Measurements from ENCODE around the gene GIGYF1. TPM values are rescaled to one million over a fixed set of nuclear protein-coding genes. Genes with fewer than 3 reads are reported as not detected.

Gene GIGYF1
- total and polyA plus RNA-seq, 2 experiments from 2014 or later: 13.2 to 17.6 TPM

DNA sequence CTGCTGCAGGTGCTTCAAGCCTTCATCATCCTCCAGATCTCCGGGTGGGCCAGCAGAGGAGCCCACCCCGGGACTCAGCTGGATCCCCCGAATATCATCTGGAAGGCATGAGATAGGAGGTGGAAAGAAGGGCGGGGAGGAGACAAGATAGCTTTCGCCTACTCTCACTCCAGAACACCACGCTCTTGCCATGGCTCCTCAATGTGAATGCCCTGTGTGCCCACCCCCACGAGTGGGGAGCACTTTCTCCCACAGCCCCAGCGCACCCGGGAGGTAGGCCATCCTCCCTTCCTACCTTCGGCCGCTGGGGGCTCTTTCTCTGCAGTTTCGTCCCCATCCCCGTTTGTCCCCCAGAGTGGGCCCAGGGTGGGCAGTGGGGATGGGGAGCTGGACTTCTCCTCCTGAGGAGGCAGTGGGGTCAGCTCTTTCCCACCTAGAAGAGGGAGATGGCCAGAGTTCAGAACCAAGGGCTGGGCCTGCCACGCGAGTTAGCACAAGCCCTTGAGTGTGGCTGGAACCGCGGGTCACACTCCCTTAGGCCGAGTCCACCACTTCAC is 8.9 kb downstream of the GIGYF1 start:
- Histone ChIP-seq H3K9me3 (ENCODE audit: low read depth) (no peaks in the 10 kb centered on the region), H3K27me3 (no peaks in the 10 kb centered on the region), H3K36me3 (replicated peaks; ENCODE audit: insufficient read depth, low read depth) (no peaks in the 10 kb centered on the region), H3K4me2 (no peak overlapping the region), H3K9me2 (replicated peaks; ENCODE audit: insufficient read depth) (no peaks in the 10 kb centered on the region), H4K20me1 (ENCODE audit: insufficient read depth, poor library complexity, severe bottlenecking) (peaks cover 37% of the 10 kb centered on the region), H3K27ac (no peak overlapping the region), H3K79me2 (peaks cover 31% of the 10 kb centered on the region), H3K4me1 (ENCODE audit: insufficient read depth) (no peaks in the 10 kb centered on the region), H3K4me3 (no peak overlapping the region), H2AFZ (no peak overlapping the region)
- no peak for DNase-seq (ENCODE audit: low spot score)
- WGBS (ENCODE audit: low lambda C conversion rate, missing lambda C conversion rate): 97% methylated on average over 16 of the region's 18 CpGs
- TF ChIP-seq, protein P1, sequence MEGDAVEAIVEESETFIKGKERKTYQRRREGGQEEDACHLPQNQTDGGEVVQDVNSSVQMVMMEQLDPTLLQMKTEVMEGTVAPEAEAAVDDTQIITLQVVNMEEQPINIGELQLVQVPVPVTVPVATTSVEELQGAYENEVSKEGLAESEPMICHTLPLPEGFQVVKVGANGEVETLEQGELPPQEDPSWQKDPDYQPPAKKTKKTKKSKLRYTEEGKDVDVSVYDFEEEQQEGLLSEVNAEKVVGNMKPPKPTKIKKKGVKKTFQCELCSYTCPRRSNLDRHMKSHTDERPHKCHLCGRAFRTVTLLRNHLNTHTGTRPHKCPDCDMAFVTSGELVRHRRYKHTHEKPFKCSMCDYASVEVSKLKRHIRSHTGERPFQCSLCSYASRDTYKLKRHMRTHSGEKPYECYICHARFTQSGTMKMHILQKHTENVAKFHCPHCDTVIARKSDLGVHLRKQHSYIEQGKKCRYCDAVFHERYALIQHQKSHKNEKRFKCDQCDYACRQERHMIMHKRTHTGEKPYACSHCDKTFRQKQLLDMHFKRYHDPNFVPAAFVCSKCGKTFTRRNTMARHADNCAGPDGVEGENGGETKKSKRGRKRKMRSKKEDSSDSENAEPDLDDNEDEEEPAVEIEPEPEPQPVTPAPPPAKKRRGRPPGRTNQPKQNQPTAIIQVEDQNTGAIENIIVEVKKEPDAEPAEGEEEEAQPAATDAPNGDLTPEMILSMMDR (IDR thresholded peaks at IDR 0.05; ENCODE audit: poor library complexity): no peak
- TF ChIP-seq EZH2phosphoT487 (IDR thresholded peaks at IDR 0.05; ENCODE audit: low read depth, severe bottlenecking, unreplicated experiment) (no peak), EZH2 (IDR thresholded peaks at IDR 0.05; ENCODE audit: borderline replicate concordance) (no peak)

- DNase-seq (ENCODE audit: low spot score): peak; percentile 5
- H3K79me2 ChIP-seq: peaks cover 25% of the 10 kb centered on the region
- no peaks in the 10 kb centered on the region for H3K9me3 ChIP-seq (ENCODE audit: low read depth)
- no peak overlapping the region for H3K4me3 ChIP-seq
- no peak overlapping the region for H3K4me2 ChIP-seq
- H3K9me2 ChIP-seq (replicated peaks; ENCODE audit: insufficient read depth): no peaks in the 10 kb centered on the region
- H4K20me1 ChIP-seq (ENCODE audit: insufficient read depth, poor library complexity, severe bottlenecking): peaks cover 34% of the 10 kb centered on the region
- no peak overlapping the region for H3K27ac ChIP-seq
- H2AFZ ChIP-seq: no peak overlapping the region
- H3K27me3 ChIP-seq: no peaks in the 10 kb centered on the region
- H3K4me1 ChIP-seq (ENCODE audit: insufficient read depth): peaks cover under 1% of the 10 kb centered on the region
- WGBS (ENCODE audit: low lambda C conversion rate, missing lambda C conversion rate): 96% methylated on average over 14 of the region's 16 CpGs
- no peak for TF ChIP-seq EZH2 (IDR thresholded peaks at IDR 0.05; ENCODE audit: borderline replicate concordance)
- TF ChIP-seq, protein P1 (IDR thresholded peaks at IDR 0.05; ENCODE audit: poor library complexity): no peak
- no peak for TF ChIP-seq EZH2phosphoT487 (IDR thresholded peaks at IDR 0.05; ENCODE audit: low read depth, severe bottlenecking, unreplicated experiment)
- H3K36me3 ChIP-seq (replicated peaks; ENCODE audit: insufficient read depth, low read depth): no peaks in the 10 kb centered on the region
Measured at GRCh38 chr7:100684534-100685042, 9.5 kb downstream of the GIGYF1 start.

DNA sequence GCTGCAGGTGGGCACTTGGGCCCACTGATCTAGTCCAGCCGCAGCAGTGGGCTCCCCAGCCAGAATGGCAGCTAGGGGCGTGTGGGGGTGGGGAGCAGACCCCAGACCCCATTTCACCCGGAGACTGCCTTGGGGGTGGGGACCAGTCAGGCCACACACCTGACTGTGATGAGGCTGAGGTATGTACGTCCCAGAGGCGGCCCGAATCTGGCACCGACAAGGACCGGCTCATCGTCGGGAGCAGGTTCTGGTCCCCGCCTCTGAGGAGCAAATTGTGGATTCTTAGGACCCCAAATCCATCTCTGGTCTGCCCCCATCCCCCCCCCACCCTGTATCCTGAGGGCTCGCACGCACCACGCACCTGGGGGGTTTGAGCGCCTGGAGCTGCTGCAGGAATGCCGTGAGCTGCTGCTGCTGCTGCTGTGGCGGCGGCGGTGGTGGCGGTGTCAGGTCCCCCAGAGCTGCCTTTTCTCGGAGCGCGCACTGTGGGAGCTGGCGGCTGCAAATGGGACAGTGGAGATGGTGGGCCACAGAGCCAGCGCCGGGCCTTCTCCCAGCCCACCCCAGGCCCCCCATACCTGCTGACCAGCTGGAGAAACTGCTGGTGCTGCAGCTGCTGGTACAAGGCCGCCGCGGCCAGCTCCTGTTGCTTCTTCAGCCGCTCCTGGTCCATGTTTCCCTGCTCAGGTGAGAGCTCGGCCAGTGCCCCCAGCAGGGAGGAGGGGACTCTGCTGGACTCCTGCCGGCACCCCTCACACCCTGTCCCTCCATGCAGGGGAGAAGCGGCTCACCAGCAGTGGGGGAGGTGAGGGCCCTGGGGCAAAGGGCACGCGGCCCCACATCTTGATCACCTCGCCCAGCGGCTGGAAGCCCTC is 10.2 kb downstream of the GIGYF1 start:
- peaks cover 7% of the 10 kb centered on the region for H3K4me1 ChIP-seq (ENCODE audit: insufficient read depth)
- no peaks in the 10 kb centered on the region for H3K27me3 ChIP-seq
- H3K9me3 ChIP-seq (ENCODE audit: low read depth): no peaks in the 10 kb centered on the region
- H2AFZ ChIP-seq: no peak overlapping the region
- no peak for TF ChIP-seq EZH2phosphoT487 (IDR thresholded peaks at IDR 0.05; ENCODE audit: low read depth, severe bottlenecking, unreplicated experiment)
- no peak overlapping the region for H3K27ac ChIP-seq
- no peaks in the 10 kb centered on the region for H3K36me3 ChIP-seq (replicated peaks; ENCODE audit: insufficient read depth, low read depth)
- peaks cover 18% of the 10 kb centered on the region for H3K79me2 ChIP-seq
- no peak overlapping the region for H3K4me3 ChIP-seq
- DNase-seq (ENCODE audit: low spot score): no peak
- H3K4me2 ChIP-seq: no peak overlapping the region
- H4K20me1 ChIP-seq (ENCODE audit: insufficient read depth, poor library complexity, severe bottlenecking): peaks cover 28% of the 10 kb centered on the region
- WGBS (ENCODE audit: low lambda C conversion rate, missing lambda C conversion rate): 96% methylated on average over 27 of the region's 37 CpGs
- no peaks in the 10 kb centered on the region for H3K9me2 ChIP-seq (replicated peaks; ENCODE audit: insufficient read depth)

Measured in hepatocyte (in vitro differentiated cells).